ENCODE results near the gene TMEM128.
"Not testable (repeated sequence)": the region's sequence is repeated elsewhere in the genome, so short reads cannot be mapped to it uniquely, and the experiment has no call there.

The TMEM128 gene, protein sequence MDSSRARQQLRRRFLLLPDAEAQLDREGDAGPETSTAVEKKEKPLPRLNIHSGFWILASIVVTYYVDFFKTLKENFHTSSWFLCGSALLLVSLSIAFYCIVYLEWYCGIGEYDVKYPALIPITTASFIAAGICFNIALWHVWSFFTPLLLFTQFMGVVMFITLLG

DNA sequence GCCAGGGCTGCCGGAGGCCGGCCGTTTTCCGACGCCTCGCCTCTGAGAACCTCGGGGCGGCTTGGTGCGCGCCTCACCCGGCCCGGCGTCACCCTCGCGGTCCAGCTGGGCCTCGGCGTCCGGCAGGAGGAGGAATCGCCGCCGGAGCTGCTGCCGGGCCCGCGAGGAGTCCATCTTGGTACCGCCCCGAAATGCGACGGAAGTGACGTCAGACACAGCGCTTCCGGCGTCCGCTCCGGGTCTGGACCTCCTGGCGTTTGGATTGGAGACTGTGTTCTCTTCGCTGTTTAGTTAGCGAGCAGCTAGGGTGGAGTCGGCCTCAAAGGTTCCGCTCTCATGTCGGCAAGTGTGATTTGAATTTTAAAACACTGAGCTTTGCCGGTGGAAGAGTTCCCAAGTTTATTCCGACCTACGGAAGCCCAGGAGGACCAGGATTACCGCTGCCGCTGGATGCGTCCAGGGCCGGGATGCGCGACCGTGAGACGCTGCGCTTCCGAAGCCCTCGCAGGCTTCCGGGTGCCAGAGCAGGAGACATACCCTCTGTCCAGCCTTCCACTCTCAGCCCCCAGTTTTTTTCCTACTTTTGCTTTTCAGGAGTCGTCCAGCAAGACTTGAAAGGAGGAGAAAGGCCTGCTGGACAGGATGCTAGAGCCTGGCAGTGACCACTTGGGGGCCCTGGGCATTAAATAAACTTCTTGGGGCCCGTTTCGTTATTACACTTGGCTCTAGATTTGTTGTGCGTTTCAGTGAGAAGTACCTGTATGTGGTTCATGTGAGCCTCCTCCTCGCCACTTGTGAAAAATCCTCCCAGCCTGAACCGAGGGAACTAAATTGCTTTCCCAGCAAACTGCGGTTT is at the start of gene TMEM128:
TMEM128 (minus strand) TSS at position 195 of the 856 bp plus-strand sequence; CDS start at position 174, 21 bp downstream.
- DNase-seq (ENCODE audit: low spot score): peak; percentile 97

DNA sequence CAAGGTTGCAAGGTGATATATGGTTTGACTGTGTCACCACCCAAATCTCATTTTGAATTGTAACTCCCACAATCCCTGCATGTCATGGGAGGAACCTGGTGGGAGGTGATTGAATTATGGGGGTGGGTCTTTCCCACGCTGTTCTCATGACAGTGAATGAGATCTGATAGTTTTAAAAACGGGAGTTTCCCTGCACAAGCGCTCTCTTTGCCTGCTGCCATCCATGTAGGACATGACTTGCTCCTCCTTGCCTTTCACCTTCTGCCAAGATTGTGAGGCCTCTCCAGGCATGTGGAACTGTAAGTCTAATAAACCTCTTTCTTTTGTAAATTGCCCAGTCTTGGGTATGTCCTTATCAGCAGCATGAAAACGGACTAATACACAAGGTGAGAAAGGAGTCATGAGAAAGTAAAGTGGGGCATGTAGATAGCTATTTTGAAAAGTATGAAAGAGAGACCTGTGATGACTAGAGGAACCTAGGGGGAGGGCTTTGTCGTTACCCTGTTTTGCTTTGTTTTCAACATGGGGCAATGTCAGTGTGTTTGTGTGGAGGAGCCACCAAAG is 48.3 kb upstream of the TMEM128 start:
- no peak for DNase-seq (ENCODE audit: low spot score)

DNA sequence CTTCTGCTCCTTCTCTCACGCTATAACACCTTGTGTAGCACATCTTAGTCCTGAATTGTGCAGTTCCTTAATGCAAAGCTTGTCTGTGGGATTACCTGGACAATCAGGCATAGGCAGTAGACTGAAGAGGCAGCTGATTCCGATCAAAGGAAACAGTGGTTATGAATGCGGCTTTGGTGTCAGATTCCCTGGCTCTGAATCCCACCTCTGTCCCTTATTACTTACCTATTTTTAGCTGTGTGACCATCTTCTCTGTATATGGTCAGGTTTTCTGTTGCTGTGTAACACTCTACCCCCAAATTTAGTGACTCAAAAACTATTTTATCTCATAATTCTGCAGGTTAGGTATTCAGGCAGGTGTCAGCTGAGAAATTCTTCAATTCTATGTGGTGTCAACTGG is 45.3 kb upstream of the TMEM128 start:
- no peak for DNase-seq (ENCODE audit: low spot score)

DNA sequence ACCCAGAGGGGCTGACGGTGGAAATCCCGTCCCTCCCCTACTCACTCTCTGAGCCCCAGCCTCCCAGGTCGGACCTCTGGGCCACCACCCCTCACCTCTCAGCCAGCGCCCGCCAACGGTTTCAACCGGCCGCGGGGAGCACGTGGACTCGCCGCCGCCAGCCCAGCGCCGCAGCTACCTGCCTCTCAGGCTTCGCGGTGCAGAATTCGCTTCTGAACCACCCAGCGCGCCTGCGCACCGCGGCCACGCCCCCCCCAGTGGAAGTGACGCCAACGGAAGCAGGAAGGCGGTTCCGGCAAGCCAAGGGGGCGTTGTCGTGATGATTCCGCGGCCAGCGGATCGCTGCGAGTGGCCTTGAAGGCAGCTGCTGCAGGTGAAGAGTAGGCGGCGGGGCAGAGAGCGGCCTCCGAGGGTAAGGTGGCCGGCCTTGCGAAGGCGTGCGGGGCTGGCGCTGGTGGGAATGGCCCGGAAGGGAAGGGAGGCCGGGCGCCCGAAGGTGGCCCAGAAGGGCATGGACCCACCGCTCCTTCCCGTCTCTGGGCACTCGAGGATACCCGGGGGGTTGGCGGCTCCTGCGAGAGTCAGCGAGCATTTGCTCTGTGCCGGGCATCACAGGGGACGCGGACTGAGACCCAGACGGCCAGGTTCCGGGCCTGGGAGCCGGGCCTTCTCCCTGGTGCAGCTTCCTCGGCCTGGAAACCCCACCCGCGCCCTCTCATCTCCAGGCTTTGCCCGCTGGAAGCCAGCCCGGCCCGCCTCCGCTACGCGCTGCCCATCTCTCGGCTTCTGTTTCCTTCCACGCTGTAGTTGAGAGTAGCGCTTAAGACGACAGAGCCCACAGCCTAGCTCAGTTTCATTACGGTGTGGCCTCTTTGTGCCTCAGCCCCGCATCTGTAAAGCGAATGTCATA is 42.2 kb upstream of the TMEM128 start, which contains the start of the genes LYAR and ZBTB49:
LYAR (minus strand) TSS at position 214 of the 910 bp plus-strand sequence. CDS start 6,412 bp downstream, outside the sequence.
ZBTB49 (plus strand) TSS at position 311 of the 910 bp plus-strand sequence. CDS start 9,695 bp downstream, outside the sequence.
- peak; percentile 98 for DNase-seq (ENCODE audit: low spot score)

DNA sequence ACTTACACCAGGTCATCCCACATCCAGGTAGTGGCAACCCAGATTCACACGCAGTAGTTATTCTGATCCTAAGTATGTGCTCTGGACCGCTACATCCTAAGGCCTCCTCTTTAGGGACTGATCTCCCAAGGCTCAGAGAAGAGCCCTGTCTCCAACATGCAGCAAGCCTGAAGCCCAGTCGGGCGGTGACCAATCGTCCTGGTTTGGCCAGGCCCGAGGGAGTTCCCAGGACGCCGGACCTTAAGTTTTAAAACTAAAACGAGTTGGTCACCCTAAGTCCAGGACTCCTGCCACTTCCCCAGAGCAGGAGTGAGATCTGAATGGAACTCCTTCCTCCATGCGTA is 41.5 kb upstream of the TMEM128 start:
- DNase-seq (ENCODE audit: low spot score): no peak

DNA sequence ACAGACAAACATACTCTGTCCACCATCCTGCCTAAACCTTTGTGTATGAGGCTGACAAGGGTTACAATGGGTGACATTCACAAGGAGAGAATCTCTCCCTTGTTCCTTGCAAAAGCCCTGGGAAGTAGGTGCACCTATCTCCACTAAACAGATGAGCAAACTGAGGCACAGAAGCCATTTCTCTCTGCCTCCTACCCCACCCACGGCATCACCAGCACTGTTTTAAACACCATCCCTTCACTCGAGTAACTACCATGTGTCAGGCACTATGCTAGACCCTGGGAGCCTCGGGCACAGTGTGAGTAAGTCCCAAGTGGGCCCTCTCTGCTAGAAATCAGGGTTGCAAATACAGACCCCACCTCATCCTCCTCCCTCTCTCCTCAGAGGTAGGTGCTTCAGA is 41.0 kb upstream of the TMEM128 start:
- no peak for DNase-seq (ENCODE audit: low spot score)

DNA sequence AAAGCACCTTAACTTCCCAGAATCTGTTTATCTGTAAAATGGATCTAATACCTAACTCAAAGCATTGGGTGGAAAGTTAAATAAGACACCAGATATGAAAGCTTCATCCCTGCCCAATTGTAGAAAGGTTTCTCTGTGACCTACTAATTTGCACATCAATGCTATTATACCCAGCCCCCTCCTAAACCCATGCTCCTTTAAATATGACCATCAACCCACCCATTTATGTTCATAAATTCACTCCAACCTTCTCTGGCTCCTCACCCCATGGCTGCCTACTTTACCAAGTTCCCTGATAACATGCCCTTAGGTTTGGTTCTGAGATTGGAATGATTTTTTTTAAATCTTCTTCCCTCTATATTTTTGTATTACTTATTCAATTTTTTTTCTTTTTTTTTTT is 40.1 kb upstream of the TMEM128 start:
- DNase-seq (ENCODE audit: low spot score): no peak

DNA sequence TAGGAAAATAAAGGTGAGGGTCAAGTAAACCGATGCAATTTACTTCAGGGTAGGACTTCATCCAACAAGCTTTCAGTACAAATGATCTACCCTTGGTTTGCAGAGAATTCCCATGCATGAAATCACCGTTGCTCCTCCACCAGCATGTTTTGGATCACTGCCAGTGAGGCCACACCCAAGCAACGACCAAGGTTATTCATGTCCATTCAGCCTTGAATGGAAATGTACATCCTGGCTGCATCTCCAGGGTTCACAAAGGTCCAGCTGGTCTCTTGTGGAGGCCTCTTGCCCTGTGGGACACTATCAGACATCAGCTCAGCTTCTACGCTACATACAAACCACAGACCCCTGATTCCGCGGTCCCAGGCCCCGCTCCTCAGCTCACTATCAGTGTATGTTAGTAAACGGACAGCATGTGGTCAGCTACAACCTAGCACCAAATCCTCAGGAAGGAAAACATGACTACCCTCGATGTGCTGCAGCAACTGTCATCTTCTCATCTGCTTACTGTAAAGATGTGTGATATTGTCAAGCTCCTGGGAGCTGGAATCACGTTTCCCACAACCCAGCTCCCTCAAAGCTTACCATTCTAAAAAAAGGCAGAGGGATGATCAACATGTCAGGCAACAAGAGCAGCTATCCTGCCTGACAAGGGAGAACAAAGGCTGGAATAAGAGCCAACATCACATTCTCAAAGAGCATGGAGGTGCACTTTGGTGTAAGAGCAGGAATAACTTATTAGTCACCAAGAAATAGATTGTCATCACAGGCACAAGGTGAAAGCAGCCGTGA is 37.0 kb upstream of the TMEM128 start:
- no peak for DNase-seq (ENCODE audit: low spot score)

DNA sequence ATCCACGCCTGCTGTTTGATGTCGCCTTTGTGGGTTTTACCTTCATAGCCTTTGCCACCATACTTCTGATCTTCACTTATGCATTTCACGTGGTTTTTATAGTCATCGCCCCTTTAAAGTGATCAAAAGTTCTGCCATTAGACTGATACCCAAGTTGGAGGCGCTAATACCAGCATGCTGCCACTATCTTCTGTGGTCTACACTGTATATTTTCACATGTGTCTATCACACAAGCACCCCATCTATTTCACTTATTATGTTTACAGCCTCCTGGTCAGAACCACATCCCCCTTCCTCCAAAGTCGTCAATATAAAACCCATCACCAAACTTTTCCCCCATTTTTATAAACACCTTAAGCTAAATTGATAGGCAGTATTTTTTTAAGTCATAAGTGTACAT is 33.8 kb upstream of the TMEM128 start:
- DNase-seq (ENCODE audit: low spot score): no peak

DNA sequence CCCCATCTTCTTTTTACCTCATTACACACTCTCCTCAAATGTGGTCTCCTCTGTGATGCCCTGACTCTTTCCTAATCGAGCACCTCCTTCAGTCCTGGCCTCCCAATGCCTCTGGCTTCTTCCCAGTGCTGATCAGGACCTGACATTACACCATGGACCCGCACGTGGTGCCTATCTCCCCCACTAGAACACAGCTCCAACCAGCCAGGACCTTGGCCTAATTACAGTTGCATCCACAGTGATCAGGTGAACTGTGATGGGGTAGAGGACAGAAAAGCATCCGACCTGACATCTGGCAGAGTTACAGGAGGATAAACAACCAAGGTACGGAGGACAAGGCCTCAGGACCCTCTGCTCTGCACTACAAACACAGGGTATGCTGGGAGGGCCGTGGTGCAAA is 29.5 kb upstream of the TMEM128 start:
- DNase-seq (ENCODE audit: low spot score): no peak

DNA sequence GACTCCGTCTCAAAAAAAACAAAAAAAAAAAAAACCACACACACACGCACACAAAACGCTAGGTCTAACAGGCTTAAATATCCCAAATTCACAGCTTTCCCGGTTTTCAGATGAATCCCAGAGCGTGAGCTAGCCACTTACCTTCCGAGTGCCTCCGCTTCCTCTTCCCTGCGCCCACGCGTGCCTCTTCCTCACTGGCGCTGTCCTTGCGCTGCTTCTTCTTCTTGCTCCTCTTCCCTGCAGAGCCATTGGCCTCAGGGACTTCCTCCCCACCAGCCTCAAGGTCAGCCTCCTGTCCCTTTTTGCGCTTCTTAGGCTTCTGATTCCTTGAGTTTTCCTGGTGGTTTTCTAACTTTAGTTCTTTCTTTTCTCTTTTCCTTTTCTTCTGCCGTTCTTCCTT is 26.2 kb upstream of the TMEM128 start:
- DNase-seq (ENCODE audit: low spot score): no peak

DNA sequence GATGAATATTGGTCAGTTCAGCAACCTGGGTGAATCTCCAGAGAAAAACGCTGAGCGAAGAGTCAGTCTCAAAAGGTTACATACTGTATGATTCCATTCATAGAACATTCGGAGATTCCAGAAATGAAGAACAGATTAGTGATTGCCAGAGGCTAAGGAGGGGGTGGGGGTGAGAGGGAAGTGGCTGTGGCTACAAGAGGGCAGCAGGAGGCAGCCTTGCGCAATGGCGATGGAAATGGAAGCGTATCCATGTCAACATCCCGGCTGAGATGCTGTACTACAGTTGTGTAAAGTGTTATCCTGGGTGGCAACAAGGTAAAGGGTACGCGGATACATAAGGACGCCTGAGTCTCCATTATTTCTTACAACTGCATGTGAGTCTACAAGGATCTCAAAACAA is 23.9 kb upstream of the TMEM128 start:
- DNase-seq (ENCODE audit: low spot score): no peak

DNA sequence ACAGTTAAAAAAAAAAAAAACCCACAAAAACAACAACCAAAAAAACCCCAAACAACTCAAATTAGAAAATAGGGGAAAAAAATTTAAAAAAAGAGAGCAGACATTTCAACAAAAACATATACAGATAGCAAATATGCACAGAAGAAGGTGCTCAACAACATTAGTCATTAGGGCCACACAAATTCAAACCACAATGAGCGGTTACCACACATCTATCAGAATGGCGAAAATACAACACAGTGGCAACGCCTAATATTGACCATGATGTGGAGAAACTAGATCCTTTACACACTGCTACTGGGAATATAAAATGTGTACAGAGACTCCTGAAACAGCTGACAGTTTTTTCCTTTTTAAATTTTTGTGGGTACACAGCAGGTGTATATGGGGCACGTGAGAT is 22.5 kb upstream of the TMEM128 start:
- DNase-seq (ENCODE audit: low spot score): no peak

DNA sequence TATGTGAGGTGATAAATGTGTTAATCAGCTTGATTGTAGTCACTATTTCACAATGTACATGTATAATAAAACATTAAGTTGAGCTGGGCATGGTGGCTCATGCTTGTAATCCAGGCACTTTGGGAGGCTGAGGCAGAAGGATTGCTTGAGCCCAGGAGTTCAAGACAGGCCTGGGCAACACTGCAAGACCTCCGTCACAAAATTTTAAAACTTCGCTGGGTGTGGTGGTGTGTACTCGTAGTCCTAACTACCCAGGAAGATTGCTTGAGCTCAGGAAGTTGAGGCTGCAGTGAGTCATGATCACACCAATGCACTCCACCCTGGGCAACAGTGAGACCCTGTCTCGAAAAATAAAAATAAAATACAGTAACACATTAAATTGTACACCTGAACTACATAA is 21.8 kb upstream of the TMEM128 start:
- DNase-seq (ENCODE audit: low spot score): no peak

DNA sequence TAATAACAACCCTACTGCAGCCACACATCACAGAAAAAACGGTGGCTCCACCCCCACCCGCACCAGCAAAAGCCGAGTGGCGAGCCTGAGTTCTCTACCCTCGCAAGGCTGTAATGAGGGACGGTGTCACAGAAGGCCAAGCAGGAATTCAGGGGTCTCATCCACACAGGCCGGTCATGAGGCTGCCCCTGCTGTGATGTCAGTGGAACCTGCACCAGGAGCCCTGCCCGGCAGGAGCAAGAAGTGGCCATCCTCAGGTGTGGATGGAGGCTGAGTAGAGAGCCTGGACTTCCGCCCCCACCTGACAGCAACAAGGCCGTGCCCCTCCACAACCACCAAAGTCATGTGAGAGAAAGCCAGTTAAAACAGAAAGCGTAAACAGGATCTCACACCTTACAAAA is 21.3 kb upstream of the TMEM128 start:
- DNase-seq (ENCODE audit: low spot score): no peak

DNA sequence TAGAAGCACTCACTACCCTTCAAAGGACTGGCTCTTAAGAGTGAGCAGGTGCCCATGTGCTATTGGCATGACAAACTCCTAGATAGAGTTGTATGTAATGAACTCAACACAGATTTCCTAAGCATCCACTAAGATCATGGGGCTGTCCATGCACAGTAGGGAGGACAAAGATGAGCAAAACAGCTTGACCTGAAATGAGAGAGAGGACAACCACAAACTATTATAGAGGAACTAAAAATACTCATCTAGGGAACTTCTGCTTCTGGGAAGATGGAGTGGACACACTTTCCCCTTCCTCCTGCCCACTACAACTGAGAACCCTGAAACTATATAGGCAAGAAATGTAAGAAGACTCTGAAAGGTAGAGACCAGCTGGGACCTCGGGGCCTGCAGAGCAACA is 20.8 kb upstream of the TMEM128 start:
- no peak for DNase-seq (ENCODE audit: low spot score)

DNA sequence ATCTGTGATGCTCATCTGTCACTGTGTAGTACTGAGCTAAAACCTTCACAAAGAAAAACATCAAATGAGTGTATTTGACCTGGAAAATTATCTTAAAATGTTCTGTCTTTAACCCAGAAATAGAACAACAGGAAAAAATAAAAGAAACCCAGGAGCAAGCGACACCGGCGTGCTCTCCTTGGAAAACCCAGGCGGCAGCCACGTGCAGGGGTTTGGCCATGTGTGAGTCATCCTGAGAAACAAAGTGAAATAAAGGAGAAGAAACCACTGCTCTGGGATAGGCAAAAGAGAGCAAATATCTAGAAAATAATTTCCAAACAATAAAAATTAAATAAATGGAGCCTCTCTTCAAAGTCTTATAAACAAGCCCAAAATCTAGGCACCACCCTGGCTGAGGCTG is 20.0 kb upstream of the TMEM128 start:
- no peak for DNase-seq (ENCODE audit: low spot score)

DNA sequence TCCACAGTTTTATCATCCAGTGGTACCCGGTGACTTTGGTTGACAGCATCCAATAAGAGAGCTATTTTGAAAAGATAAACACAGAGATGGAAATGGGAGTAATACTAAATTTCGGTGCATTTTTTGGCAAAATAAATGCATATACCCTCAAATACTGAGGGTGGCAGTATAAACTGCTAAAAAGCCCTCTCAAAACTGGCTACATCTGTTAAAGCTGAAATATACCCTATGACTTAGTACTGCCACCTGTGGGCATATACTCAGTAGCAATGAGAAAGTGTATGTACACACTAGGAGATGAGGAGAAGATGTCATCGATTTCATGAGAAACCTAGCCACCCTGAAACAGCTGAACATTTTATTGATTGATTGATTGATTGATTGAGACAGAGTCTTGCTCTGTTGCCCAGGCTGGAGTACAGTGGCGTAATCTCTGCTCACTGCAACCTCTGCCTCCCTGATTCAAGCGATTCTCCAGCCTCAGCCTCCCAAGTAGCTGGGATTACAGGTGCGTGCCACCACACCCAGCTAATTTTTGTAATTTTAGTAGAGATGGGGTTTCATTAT is 12.2 kb upstream of the TMEM128 start:
- peak; percentile 52 for DNase-seq (ENCODE audit: low spot score)

DNA sequence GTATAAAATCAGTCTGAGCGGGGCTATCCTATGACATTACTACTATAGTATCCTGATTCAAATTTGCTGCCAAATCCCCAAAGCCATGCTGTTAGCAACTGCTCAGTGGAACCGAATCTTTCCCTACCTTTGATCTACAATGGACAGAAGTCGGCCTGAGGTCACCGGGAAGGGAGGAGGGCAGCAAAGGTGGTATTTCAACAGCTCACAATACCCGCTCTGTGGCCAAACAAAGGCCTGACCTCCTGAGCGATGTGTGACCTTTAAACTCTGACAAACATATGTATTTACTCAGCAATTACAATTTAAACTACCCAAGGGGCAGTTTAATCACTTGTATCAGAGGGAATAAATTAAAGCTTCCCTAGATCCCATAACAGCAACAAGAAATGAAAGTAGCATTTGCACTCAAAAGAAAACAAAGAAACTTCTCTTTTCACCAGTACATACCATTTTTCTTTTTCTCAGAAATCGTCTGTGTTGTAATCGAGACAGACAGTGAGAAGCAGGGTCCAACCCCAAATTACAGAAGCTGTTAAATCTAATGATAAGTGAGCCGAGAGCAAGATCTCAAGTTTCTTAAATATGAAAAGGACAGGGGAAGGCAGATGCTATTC is 11.6 kb upstream of the TMEM128 start:
- DNase-seq (ENCODE audit: low spot score): no peak

DNA sequence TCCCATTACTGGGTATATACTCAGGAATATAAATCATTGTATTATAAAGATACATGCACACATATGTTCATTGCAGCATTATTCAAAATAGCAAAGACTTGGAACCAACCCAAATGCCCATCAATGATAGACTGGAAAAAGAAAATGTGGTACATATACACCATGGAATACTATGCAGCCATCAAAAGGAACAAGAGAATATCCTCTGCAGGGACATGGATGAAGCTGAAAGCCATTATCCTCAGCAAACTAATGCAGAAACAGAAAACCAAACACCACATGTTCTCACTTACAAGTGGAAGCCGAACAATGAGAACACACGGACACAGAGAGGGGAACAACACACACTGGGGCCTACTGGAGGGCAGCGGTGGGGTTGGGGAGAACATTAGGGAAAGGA is 9.7 kb upstream of the TMEM128 start:
- not testable (repeated sequence) for DNase-seq (ENCODE audit: low spot score)

DNA sequence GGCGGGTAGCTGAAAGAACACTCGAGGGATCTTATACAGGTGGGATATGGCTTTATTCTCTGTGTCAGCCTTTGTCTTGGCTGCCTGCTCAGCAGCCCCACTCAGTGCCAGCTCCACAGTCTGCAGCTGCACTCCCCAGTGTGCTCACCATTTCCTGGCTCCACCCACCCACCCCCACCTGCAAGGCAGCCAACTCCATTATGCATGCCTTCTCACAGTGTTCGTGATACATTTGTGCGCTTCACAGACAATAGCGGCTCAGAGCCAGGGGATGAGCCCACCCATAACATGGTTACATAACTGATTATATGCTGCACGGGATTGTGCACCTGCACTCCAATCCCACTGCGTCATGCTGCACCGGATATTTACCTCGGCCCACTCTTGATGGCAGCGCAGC is 8.8 kb upstream of the TMEM128 start:
- no peak for DNase-seq (ENCODE audit: low spot score)

All from AG08396 (cell line).